Esophagus squamous epithelium (tissue), 4 donors: Measurements from ENCODE around the gene ACTRT2.

Source experiments
- CTCF ChIP-seq, 6 experiments: fragments of 450-650 bp in 4 of 6; fragments of 200-600 bp in 2 of 6; sonication (generic) in 2 of 6; IDR thresholded peaks; one replicate each; pipeline ENCODE4 v1.5.1; 2016 to 2019; ENCODE audit warnings: antibody characterized with exemption in 6 of 6, mild to moderate bottlenecking in 4 of 6, moderate library complexity in 4 of 6
- POLR2A ChIP-seq, 4 donors: fragments of 450-650 bp; IDR thresholded peaks; one replicate each; pipeline ENCODE4 v1.6.1; 2017; ENCODE audit warnings: antibody characterized with exemption in 4 of 4, mild to moderate bottlenecking in 4 of 4, moderate library complexity in 3 of 4

- no peak for TF ChIP-seq CTCF (IDR thresholded peaks at IDR 0.05)
- no peak for TF ChIP-seq POLR2A (IDR thresholded peaks at IDR 0.05)
Observed at GRCh38 chr1:2985694-2986548, 35.3 kb upstream of the ACTRT2 start.
